ENCODE data around the gene SMARCD1.

- TF ChIP-seq SUZ12 (IDR thresholded peaks at IDR 0.05; ENCODE audit: extremely low read depth, insufficient read depth, insufficient read length) (no peak), ZNF274 (IDR thresholded peaks at IDR 0.05; ENCODE audit: low read depth, low read length) (no peak)
Observed at GRCh38 chr12:50043854-50044253, 41.3 kb upstream of the SMARCD1 start.
